Measurements from ENCODE around the gene PYDC2.

Gene PYDC2

DNA sequence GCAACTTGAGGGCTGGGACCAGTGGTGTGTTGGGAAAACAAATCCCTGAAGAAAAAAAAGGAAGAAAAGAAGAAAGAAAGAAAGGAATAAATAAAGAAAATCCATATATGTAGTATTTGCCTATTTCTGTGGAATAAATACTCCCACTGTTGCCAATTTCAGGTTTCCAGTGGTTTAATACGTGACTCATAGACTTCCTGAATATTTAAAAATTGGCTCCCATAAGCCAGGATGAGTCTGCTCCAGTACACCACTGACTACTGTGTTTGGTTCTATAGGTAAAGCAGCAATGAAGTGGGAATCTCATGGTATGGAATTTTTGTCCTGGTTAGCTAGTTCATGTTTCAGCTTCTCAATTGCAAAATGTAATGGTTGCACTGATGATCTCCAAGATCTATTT lies 31.6 kb downstream of the PYDC2 start:
- no peaks in the 10 kb centered on the region for H3K9me3 ChIP-seq (ENCODE audit: severe bottlenecking)
- no peaks in the 10 kb centered on the region for H3K27me3 ChIP-seq (ENCODE audit: insufficient read depth, low read depth, severe bottlenecking)
- H3K4me3 ChIP-seq (ENCODE audit: low read depth, low read length), result no peak overlapping the region
- TF ChIP-seq, protein P1, sequence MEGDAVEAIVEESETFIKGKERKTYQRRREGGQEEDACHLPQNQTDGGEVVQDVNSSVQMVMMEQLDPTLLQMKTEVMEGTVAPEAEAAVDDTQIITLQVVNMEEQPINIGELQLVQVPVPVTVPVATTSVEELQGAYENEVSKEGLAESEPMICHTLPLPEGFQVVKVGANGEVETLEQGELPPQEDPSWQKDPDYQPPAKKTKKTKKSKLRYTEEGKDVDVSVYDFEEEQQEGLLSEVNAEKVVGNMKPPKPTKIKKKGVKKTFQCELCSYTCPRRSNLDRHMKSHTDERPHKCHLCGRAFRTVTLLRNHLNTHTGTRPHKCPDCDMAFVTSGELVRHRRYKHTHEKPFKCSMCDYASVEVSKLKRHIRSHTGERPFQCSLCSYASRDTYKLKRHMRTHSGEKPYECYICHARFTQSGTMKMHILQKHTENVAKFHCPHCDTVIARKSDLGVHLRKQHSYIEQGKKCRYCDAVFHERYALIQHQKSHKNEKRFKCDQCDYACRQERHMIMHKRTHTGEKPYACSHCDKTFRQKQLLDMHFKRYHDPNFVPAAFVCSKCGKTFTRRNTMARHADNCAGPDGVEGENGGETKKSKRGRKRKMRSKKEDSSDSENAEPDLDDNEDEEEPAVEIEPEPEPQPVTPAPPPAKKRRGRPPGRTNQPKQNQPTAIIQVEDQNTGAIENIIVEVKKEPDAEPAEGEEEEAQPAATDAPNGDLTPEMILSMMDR (IDR thresholded peaks at IDR 0.05; ENCODE audit: low read depth, low read length), result no peak
- H3K36me3 ChIP-seq, result no peaks in the 10 kb centered on the region
- DNase-seq, result no peak
- H3K27ac ChIP-seq, result no peak overlapping the region

GRCh38 chr3:191493336-191493735 lies 32.4 kb downstream of the PYDC2 start:
- Histone ChIP-seq H3K27me3 (ENCODE audit: insufficient read depth, low read depth, severe bottlenecking) (no peaks in the 10 kb centered on the region), H3K36me3 (no peaks in the 10 kb centered on the region), H3K27ac (no peak overlapping the region), H3K9me3 (ENCODE audit: severe bottlenecking) (no peaks in the 10 kb centered on the region), H3K4me3 (ENCODE audit: low read depth, low read length) (no peak overlapping the region)
- TF ChIP-seq, protein P1 (IDR thresholded peaks at IDR 0.05; ENCODE audit: low read depth, low read length), result no peak
- DNase-seq, result no peak

- H3K27me3 ChIP-seq (ENCODE audit: insufficient read depth, low read depth, severe bottlenecking), result no peaks in the 10 kb centered on the region
- no peak for DNase-seq
- no peaks in the 10 kb centered on the region for H3K9me3 ChIP-seq (ENCODE audit: severe bottlenecking)
- H3K27ac ChIP-seq, result no peak overlapping the region
- H3K36me3 ChIP-seq, result no peaks in the 10 kb centered on the region
- TF ChIP-seq, protein P1 (IDR thresholded peaks at IDR 0.05; ENCODE audit: low read depth, low read length), result no peak
- no peak overlapping the region for H3K4me3 ChIP-seq (ENCODE audit: low read depth, low read length)
Measured at GRCh38 chr3:191499307-191500080, 38.5 kb downstream of the PYDC2 start.

DNA sequence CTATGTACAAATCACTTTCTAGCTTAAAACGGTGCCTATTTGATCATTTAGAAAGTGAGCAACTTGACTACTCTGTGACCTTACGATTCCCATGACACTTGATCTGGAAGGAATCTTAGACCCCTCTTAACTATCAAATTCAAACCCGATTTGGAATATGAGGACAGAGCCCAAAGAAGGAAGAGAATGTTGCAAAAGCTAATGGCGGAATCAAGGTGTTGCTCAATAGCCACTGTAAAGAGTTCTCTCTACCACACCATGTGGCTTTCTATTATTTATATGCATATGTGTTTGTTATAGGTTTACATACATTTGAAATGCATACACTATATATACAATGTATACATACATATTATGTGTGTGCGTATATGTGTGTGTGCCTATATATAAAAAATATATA lies 39.9 kb downstream of the PYDC2 start:
- no peaks in the 10 kb centered on the region for H3K9me3 ChIP-seq (ENCODE audit: severe bottlenecking)
- H3K27me3 ChIP-seq (ENCODE audit: insufficient read depth, low read depth, severe bottlenecking), result no peaks in the 10 kb centered on the region
- H3K36me3 ChIP-seq, result no peaks in the 10 kb centered on the region
- TF ChIP-seq, protein P1 (IDR thresholded peaks at IDR 0.05; ENCODE audit: low read depth, low read length), result no peak
- no peak overlapping the region for H3K27ac ChIP-seq
- H3K4me3 ChIP-seq (ENCODE audit: low read depth, low read length), result no peak overlapping the region
- DNase-seq, result no peak

GRCh38 chr3:191502583-191502982 lies 41.6 kb downstream of the PYDC2 start:
- no peaks in the 10 kb centered on the region for H3K36me3 ChIP-seq
- no peak overlapping the region for H3K27ac ChIP-seq
- TF ChIP-seq, protein P1 (IDR thresholded peaks at IDR 0.05; ENCODE audit: low read depth, low read length), result peak; percentile 28; the same call in 1 of the 2 replicates
- no peaks in the 10 kb centered on the region for H3K27me3 ChIP-seq (ENCODE audit: insufficient read depth, low read depth, severe bottlenecking)
- no peak overlapping the region for H3K4me3 ChIP-seq (ENCODE audit: low read depth, low read length)
- no peak for DNase-seq
- H3K9me3 ChIP-seq (ENCODE audit: severe bottlenecking), result no peaks in the 10 kb centered on the region

DNA sequence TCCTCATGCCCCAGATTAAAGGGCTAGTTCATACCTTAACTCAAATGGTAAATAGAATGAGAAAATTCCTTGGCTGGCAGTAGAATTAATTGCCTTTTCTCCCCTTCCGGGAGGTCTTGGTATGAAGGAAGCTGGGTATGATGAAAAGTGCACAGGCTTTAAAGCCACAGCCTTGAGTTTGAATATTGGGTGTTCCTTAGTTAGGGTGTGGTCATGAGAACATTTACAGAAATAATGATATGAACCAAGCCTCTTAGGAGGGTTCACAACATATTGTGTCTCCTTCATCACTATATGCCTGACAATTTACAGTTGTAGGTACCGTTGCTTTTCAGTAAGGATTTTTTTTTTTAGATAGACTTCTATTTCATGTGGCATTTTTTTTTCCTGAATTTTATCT lies 48.1 kb downstream of the PYDC2 start:
- no peak overlapping the region for H3K27ac ChIP-seq
- H3K9me3 ChIP-seq (ENCODE audit: severe bottlenecking), result no peaks in the 10 kb centered on the region
- H3K4me3 ChIP-seq (ENCODE audit: low read depth, low read length), result no peak overlapping the region
- TF ChIP-seq, protein P1 (IDR thresholded peaks at IDR 0.05; ENCODE audit: low read depth, low read length), result no peak
- H3K27me3 ChIP-seq (ENCODE audit: insufficient read depth, low read depth, severe bottlenecking), result no peaks in the 10 kb centered on the region
- DNase-seq, result no peak
- no peaks in the 10 kb centered on the region for H3K36me3 ChIP-seq
